Activated CD8-positive, alpha-beta memory T cell treated with anti-CD3 and anti-CD28 coated beads, Interleukin-2, amount 50 U/mL, for 48 hours (primary cell): ENCODE measurements around the gene CDCP1.

Source experiments
- DNase-seq: peaks from one replicate; pipeline ENCODE4 v3.0.0-alpha.2; 2020

The CDCP1 gene

GRCh38 chr3:45145681-45146614 is at the start of gene CDCP1:
CDCP1 (minus strand) TSS chr3:45146378; CDS start chr3:45146287, 91 bp downstream.
- DNase-seq, result no peak

GRCh38 chr3:45194791-45195190 is 48.6 kb upstream of the CDCP1 start:
- no peak for DNase-seq

- no peak for DNase-seq
Measured at GRCh38 chr3:45191924-45192417, 45.8 kb upstream of the CDCP1 start.

- DNase-seq, result no peak
Measured at GRCh38 chr3:45191424-45191823, 45.2 kb upstream of the CDCP1 start.

GRCh38 chr3:45188719-45189659 is 42.8 kb upstream of the CDCP1 start:
- DNase-seq, result no peak

GRCh38 chr3:45187694-45188141 is 41.5 kb upstream of the CDCP1 start:
- DNase-seq, result no peak

- no peak for DNase-seq
Measured at GRCh38 chr3:45186871-45187270, 40.7 kb upstream of the CDCP1 start.

GRCh38 chr3:45185461-45185860 is 39.3 kb upstream of the CDCP1 start:
- DNase-seq, result no peak

GRCh38 chr3:45185052-45185451 is 38.9 kb upstream of the CDCP1 start:
- DNase-seq, result no peak

GRCh38 chr3:45183872-45184262 is 37.7 kb upstream of the CDCP1 start:
- DNase-seq, result no peak

- DNase-seq, result no peak
Measured at GRCh38 chr3:45182915-45183871, 37.0 kb upstream of the CDCP1 start.

- no peak for DNase-seq
Measured at GRCh38 chr3:45181496-45181895, 35.3 kb upstream of the CDCP1 start.

- no peak for DNase-seq
Measured at GRCh38 chr3:45180899-45181298, 34.7 kb upstream of the CDCP1 start.

GRCh38 chr3:45180051-45180450 is 33.9 kb upstream of the CDCP1 start:
- no peak for DNase-seq

- DNase-seq, result no peak
Measured at GRCh38 chr3:45179163-45179562, 33.0 kb upstream of the CDCP1 start.

GRCh38 chr3:45178183-45179023 is 32.2 kb upstream of the CDCP1 start:
- no peak for DNase-seq

- DNase-seq, result no peak
Measured at GRCh38 chr3:45176912-45177311, 30.7 kb upstream of the CDCP1 start.

- no peak for DNase-seq
Measured at GRCh38 chr3:45174234-45174633, 28.1 kb upstream of the CDCP1 start.

GRCh38 chr3:45173776-45174175 is 27.6 kb upstream of the CDCP1 start:
- no peak for DNase-seq

- no peak for DNase-seq
Measured at GRCh38 chr3:45171283-45171682, 25.1 kb upstream of the CDCP1 start.

- no peak for DNase-seq
Measured at GRCh38 chr3:45170096-45170495, 23.9 kb upstream of the CDCP1 start.
